ENCODE measurements around the gene STAT3. TPM values are rescaled to one million over a fixed set of nuclear protein-coding genes. Genes with fewer than 3 reads are reported as not detected.

The STAT3 gene
- total and polyA plus RNA-seq, 2 of the 13 experiments (the other 11 are each of a cell fraction or from before 2014, with no cell fraction given): 61.8 to 62.4 TPM

DNA sequence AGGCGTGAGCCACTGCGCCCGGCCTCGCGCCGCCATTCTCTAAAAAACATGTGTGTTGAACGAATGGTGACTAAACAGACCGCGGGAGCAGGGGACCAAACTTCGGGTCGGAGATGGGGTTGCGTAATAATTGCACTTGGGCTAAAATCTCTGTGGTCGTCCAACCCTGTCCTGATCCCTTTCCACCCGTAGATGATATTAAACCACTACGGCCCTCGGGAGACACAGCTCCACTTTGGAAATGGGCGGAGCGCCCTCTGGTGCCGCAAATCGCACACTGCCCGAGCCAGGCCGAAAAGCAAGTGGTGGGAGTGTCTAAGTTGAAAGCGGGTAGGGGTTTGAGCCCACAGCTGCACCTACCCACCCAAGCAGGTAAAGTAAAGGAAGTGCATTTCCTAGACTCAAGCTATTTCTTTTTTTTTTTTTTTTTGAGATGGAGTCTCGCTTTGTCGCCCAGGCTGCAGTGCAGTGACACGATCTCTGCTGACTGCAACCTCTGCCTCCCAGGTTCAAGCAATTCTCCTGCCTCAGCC lies 17.8 kb upstream of the STAT3 start (continued):
- no peak for TF ChIP-seq SNAPC4 (CRISPR knock-in tag; IDR thresholded peaks at IDR 0.05)
- no peak for TF ChIP-seq MED8 (CRISPR knock-in tag; IDR thresholded peaks at IDR 0.05; ENCODE audit: insufficient replicate concordance)
- TF ChIP-seq, protein P1, sequence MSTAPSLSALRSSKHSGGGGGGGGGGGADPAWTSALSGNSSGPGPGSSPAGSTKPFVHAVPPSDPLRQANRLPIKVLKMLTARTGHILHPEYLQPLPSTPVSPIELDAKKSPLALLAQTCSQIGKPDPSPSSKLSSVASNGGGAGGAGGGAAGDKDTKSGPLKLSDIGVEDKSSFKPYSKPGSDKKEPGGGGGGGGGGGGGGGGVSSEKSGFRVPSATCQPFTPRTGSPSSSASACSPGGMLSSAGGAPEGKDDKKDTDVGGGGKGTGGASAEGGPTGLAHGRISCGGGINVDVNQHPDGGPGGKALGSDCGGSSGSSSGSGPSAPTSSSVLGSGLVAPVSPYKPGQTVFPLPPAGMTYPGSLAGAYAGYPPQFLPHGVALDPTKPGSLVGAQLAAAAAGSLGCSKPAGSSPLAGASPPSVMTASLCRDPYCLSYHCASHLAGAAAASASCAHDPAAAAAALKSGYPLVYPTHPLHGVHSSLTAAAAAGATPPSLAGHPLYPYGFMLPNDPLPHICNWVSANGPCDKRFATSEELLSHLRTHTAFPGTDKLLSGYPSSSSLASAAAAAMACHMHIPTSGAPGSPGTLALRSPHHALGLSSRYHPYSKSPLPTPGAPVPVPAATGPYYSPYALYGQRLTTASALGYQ (CRISPR knock-in tag; IDR thresholded peaks at IDR 0.05): no peak
- TF ChIP-seq NFAT5 (CRISPR knock-in tag; IDR thresholded peaks at IDR 0.05): no peak
- peak; percentile 49; the same call in 1 of the 2 replicates for TF ChIP-seq REPIN1 (CRISPR knock-in tag; IDR thresholded peaks at IDR 0.05; ENCODE audit: borderline replicate concordance, low read depth)
- TF ChIP-seq TEAD3 (CRISPR knock-in tag; optimal IDR thresholded peaks at IDR 0.05; ENCODE audit: borderline replicate concordance): peak; percentile 15
- TF ChIP-seq NR0B2 (CRISPR knock-in tag; IDR thresholded peaks at IDR 0.05): no peak
- no peak for TF ChIP-seq RARA (CRISPR knock-in tag; IDR thresholded peaks at IDR 0.05)
- no peak for TF ChIP-seq PHF20 (CRISPR knock-in tag; IDR thresholded peaks at IDR 0.05)
- TF ChIP-seq MTF2 (CRISPR knock-in tag; IDR thresholded peaks at IDR 0.05; ENCODE audit: borderline replicate concordance): no peak
- TF ChIP-seq SRSF4 (IDR thresholded peaks at IDR 0.05; ENCODE audit: low read depth, low read length, poor library complexity, severe bottlenecking): no peak
- no peak for TF ChIP-seq NR2F2 (IDR thresholded peaks at IDR 0.05; ENCODE audit: borderline replicate concordance, low read depth)
- TF ChIP-seq JUND (CRISPR knock-in tag; IDR thresholded peaks at IDR 0.05): no peak
- TF ChIP-seq RARG (CRISPR knock-in tag; IDR thresholded peaks at IDR 0.05; ENCODE audit: low read depth): no peak
- TF ChIP-seq KLF9 (CRISPR knock-in tag; IDR thresholded peaks at IDR 0.05; ENCODE audit: low read depth): no peak
- no peak for TF ChIP-seq ZNF329 (CRISPR knock-in tag; IDR thresholded peaks at IDR 0.05; ENCODE audit: low read depth)
- TF ChIP-seq NR2F1 (CRISPR knock-in tag; IDR thresholded peaks at IDR 0.05): no peak
